ENCODE measurements around the gene NT5C1B. TPM values are rescaled to one million over a fixed set of nuclear protein-coding genes. Genes with fewer than 3 reads are reported as not detected.

The NT5C1B gene
- total and polyA plus RNA-seq, 10 donors = not detected

- 73 to 88% (median 81%) methylated on average over 2 of the region's 2 CpGs for WGBS, 5 donors
- Histone ChIP-seq H3K27ac (peak overlapping the region in 1 of 8 donors; percentile 29), H3K36me3 (peaks cover 0 to 36% (median 11%) of the 10 kb centered on the region in 6 donors), H3K9me3 (no peaks in the 10 kb centered on the region), H3K4me3 (no peak overlapping the region), H3K27me3 (replicated peaks in 1 of 7) (no peaks in the 10 kb centered on the region), H3K4me1 (peaks cover 11 to 56% (median 43%) of the 10 kb centered on the region in 6 donors)
- no peak for DNase-seq
- no peak for TF ChIP-seq CTCF (IDR thresholded peaks at IDR 0.05 in 8 of 11, conservative IDR thresholded peaks at IDR 0.05 in 3 of 11)
- TF ChIP-seq POLR2AphosphoS5 (IDR thresholded peaks at IDR 0.05) = no peak
- no peak for TF ChIP-seq POLR2A (IDR thresholded peaks at IDR 0.05)
- intact Hi-C loops (cut with DNase I; ENCODE audit: low total_unique reads) = no loop called here
Measured at GRCh38 chr2:18557121-18557520, 32.2 kb downstream of the NT5C1B start.

- intact Hi-C loops (cut with DNase I; ENCODE audit: low total_unique reads) = no loop called here
- DNase-seq = no peak
- H3K4me3 ChIP-seq = no peak overlapping the region
- no peaks in the 10 kb centered on the region for H3K27me3 ChIP-seq (replicated peaks in 1 of 7)
- TF ChIP-seq POLR2AphosphoS5 (IDR thresholded peaks at IDR 0.05) (no peak), POLR2A (IDR thresholded peaks at IDR 0.05) (no peak), CTCF (IDR thresholded peaks at IDR 0.05 in 8 of 11, conservative IDR thresholded peaks at IDR 0.05 in 3 of 11) (no peak)
- H3K36me3 ChIP-seq = peaks cover 0 to 36% (median 11%) of the 10 kb centered on the region in 6 donors
- no peak overlapping the region for H3K27ac ChIP-seq
- peaks cover 0 to 29% (median 19%) of the 10 kb centered on the region in 6 donors for H3K4me1 ChIP-seq
- no peaks in the 10 kb centered on the region for H3K9me3 ChIP-seq
- WGBS, 5 donors = 64 to 76% (median 66%) methylated on average over 3 of the region's 3 CpGs
Measured at GRCh38 chr2:18552351-18553077, 36.9 kb downstream of the NT5C1B start.

- H3K36me3 ChIP-seq = peaks cover 0 to 36% (median 11%) of the 10 kb centered on the region in 6 donors
- no peaks in the 10 kb centered on the region for H3K9me3 ChIP-seq
- no peak overlapping the region for H3K27ac ChIP-seq
- intact Hi-C loops (cut with DNase I; ENCODE audit: low total_unique reads) = no loop called here
- DNase-seq = no peak
- peaks cover 0 to 24% (median 14%) of the 10 kb centered on the region in 6 donors for H3K4me1 ChIP-seq
- no peak overlapping the region for H3K4me3 ChIP-seq
- TF ChIP-seq CTCF (IDR thresholded peaks at IDR 0.05 in 8 of 11, conservative IDR thresholded peaks at IDR 0.05 in 3 of 11) (no peak), POLR2A (IDR thresholded peaks at IDR 0.05) (no peak), POLR2AphosphoS5 (IDR thresholded peaks at IDR 0.05) (no peak)
- WGBS, 5 donors = 92 to 98% (median 94%) methylated on average over 2 of the region's 2 CpGs
- no peaks in the 10 kb centered on the region for H3K27me3 ChIP-seq (replicated peaks in 1 of 7)
Measured at GRCh38 chr2:18551623-18552022, 37.7 kb downstream of the NT5C1B start.

- WGBS, 5 donors = 95 to 100% (median 98%) methylated on average over 1 of the region's 1 CpG
- H3K27ac ChIP-seq = no peak overlapping the region
- no peak for TF ChIP-seq POLR2A (IDR thresholded peaks at IDR 0.05)
- no peak for TF ChIP-seq CTCF (IDR thresholded peaks at IDR 0.05 in 8 of 11, conservative IDR thresholded peaks at IDR 0.05 in 3 of 11)
- no peak for TF ChIP-seq POLR2AphosphoS5 (IDR thresholded peaks at IDR 0.05)
- H3K4me3 ChIP-seq = no peak overlapping the region
- no peaks in the 10 kb centered on the region for H3K9me3 ChIP-seq
- no peaks in the 10 kb centered on the region for H3K27me3 ChIP-seq (replicated peaks in 1 of 7)
- intact Hi-C loops (cut with DNase I; ENCODE audit: low total_unique reads) = no loop called here
- DNase-seq = no peak
- peaks cover 0 to 24% (median 11%) of the 10 kb centered on the region in 6 donors for H3K4me1 ChIP-seq
- peaks cover 0 to 33% (median 11%) of the 10 kb centered on the region in 6 donors for H3K36me3 ChIP-seq
Measured at GRCh38 chr2:18551169-18551568, 38.2 kb downstream of the NT5C1B start.
